GM13976 (cell line): ENCODE results near the gene TADA3.

Experiments
- DNase-seq: peaks from one replicate; pipeline ENCODE4 v3.0.0; 2012; ENCODE audit warnings: low spot score
- in situ Hi-C: fragments of 300-500 bp; cut with MboI; formaldehyde crosslinking; loops from one replicate; pipeline ENCODE4 v1.12.0; 2022; ENCODE audit warnings: low sequenced_read_pairs, mixed read lengths, inconsistent platforms; ENCODE audit not compliant: unreplicated experiment
- TF ChIP-seq, protein P1 (sequence below): IDR thresholded peaks from 2 replicates; pipeline ENCODE4 v1.5.1; 2012; ENCODE audit warnings: borderline replicate concordance, mild to moderate bottlenecking; ENCODE audit not compliant: insufficient read depth; ENCODE audit errors: extremely low read depth, missing control alignments, control extremely low read depth

The TADA3 gene

DNA sequence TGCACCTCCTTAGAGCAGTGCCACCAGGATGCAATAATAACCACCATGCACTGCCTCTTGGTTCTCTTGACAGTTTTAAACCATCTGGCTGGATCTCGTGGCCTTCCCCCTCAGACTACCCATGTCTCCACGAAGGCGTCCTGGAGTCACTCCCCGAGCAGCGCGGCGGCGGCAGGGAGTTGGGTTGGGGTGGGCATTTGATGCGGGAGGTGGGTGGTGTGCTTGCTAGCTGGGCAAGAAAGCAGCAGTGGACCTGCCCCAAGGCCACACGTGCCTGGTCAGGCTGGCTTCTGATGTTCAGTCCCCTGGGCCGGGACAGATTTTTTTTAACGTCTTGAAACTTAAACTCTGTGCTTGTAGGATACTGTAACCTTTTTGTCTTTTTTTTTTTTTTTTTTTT lies 13.9 kb upstream of the TADA3 start:
- DNase-seq = no peak
- in situ Hi-C loops = no loop called here

GRCh38 chr3:9804996-9805395 lies 12.7 kb upstream of the TADA3 start:
- DNase-seq = no peak
- TF ChIP-seq, protein P1, sequence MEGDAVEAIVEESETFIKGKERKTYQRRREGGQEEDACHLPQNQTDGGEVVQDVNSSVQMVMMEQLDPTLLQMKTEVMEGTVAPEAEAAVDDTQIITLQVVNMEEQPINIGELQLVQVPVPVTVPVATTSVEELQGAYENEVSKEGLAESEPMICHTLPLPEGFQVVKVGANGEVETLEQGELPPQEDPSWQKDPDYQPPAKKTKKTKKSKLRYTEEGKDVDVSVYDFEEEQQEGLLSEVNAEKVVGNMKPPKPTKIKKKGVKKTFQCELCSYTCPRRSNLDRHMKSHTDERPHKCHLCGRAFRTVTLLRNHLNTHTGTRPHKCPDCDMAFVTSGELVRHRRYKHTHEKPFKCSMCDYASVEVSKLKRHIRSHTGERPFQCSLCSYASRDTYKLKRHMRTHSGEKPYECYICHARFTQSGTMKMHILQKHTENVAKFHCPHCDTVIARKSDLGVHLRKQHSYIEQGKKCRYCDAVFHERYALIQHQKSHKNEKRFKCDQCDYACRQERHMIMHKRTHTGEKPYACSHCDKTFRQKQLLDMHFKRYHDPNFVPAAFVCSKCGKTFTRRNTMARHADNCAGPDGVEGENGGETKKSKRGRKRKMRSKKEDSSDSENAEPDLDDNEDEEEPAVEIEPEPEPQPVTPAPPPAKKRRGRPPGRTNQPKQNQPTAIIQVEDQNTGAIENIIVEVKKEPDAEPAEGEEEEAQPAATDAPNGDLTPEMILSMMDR = no peak
- in situ Hi-C loops = no loop called here

More for the DNA sequence above, 13.9 kb upstream of the TADA3 start:
- TF ChIP-seq, protein P1 = no peak

DNA sequence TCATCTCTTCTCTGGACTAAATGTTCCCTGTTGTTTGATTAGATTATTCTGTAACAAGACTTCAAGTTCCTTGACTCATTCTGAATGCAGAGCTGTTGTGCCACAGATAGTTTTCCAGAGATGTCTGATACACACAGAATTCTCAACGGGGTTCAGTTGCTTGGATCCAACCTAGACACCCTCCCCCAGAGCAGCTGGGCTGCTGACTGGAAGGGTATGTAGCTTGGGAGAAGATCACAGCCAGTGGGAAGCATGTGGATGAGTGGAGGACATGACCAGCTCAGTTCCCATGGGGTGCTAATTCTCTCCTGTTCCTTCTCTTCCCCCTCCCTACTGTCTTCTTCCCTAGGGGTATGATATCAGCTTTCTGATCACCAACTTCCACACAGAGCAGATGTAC lies 11.2 kb upstream of the TADA3 start:
- DNase-seq = no peak
- in situ Hi-C loops = no loop called here
- TF ChIP-seq, protein P1 = no peak

GRCh38 chr3:9800529-9800928 lies 8.3 kb upstream of the TADA3 start:
- in situ Hi-C loops = no loop called here
- TF ChIP-seq, protein P1 = no peak
- DNase-seq = no peak

- TF ChIP-seq, protein P1 = no peak
- DNase-seq = no peak
- in situ Hi-C loops = no loop called here
Measured at GRCh38 chr3:9797196-9797945, 5.1 kb upstream of the TADA3 start.

- DNase-seq = peak; percentile 43
- TF ChIP-seq, protein P1 = no peak
- in situ Hi-C loops = no loop called here
Measured at GRCh38 chr3:9795207-9795606, 2.9 kb upstream of the TADA3 start.
